ENCODE measurements around the gene PCBP4. TPM values are rescaled to one million over a fixed set of nuclear protein-coding genes. Genes with fewer than 3 reads are reported as not detected.

Gene PCBP4
- total RNA-seq, 4 donors from 2014 or later, result 39.7 to 261 (median 159) TPM

DNA sequence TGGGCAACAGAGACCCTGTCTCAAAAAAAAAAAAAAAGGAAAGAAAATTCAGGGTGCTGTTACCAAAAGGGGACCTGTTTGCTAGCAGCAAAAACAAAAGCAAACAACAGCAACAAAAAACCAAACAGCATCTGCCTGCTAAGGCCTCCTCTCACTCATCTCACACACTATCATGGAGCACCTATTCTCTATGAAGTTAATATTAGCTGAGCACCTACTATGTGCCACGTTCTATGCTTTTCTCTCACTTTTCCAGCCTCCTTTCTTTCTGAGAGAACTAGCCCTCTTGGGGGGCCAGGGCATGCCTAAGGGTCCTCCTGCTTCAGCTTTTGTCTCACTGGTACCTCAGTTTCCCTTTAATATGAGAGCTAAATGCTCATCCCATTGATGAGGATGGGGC, 12.5 kb downstream of the PCBP4 start:
- H3K27ac ChIP-seq, result no peak overlapping the region
- no peak overlapping the region for H3K4me3 ChIP-seq
- H3K9me3 ChIP-seq, result no peaks in the 10 kb centered on the region
- H3K27me3 ChIP-seq, result no peaks in the 10 kb centered on the region
- H3K36me3 ChIP-seq, result no peaks in the 10 kb centered on the region
- TF ChIP-seq POLR2A (IDR thresholded peaks at IDR 0.05), result no peak
- TF ChIP-seq, protein P1, sequence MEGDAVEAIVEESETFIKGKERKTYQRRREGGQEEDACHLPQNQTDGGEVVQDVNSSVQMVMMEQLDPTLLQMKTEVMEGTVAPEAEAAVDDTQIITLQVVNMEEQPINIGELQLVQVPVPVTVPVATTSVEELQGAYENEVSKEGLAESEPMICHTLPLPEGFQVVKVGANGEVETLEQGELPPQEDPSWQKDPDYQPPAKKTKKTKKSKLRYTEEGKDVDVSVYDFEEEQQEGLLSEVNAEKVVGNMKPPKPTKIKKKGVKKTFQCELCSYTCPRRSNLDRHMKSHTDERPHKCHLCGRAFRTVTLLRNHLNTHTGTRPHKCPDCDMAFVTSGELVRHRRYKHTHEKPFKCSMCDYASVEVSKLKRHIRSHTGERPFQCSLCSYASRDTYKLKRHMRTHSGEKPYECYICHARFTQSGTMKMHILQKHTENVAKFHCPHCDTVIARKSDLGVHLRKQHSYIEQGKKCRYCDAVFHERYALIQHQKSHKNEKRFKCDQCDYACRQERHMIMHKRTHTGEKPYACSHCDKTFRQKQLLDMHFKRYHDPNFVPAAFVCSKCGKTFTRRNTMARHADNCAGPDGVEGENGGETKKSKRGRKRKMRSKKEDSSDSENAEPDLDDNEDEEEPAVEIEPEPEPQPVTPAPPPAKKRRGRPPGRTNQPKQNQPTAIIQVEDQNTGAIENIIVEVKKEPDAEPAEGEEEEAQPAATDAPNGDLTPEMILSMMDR (IDR thresholded peaks at IDR 0.05), result no peak
- DNase-seq, result no peak
- H3K4me1 ChIP-seq, result no peaks in the 10 kb centered on the region
- intact Hi-C loops (cut with DNase I; ENCODE audit: low total_unique reads), result no loop called here

DNA sequence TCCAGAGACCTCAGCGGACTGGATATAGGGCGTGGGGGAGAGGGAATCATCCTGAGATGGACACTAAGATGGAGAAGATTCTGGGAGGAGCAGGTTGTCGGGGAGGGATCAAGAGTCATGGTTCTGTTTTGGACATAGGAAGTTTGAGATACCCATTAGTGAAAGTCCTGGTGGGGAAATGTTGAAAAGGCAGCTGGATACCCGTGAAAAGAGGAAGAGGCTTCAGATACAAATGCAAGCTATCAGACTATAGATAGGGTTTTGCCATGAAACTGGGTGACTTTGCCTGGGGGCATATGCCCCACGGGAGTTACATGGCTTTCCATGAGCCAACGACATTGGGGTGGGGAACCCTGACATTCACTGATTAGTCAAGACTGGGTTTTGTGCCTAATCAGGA, 13.1 kb downstream of the PCBP4 start:
- H3K4me3 ChIP-seq, result no peak overlapping the region

DNA sequence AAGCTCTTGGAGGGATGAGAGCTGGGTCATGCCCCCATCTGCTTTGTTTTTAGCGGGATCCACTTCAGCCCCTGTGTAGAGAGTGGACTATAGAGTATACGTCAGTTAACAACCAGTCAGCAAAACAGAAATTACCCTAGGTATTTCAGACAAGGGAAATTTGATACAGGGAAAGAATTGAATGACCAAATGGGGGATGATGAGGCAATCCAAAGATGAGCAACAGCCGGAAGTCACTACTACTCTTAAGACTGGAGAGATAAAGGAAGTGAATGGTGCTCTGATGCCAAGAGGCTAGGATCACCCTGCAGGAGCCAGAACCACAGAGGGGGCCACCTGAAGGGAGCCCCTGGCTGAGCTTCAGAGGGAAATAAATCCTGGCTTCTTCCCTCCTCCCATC, 13.8 kb downstream of the PCBP4 start:
- Histone ChIP-seq H3K4me1 (no peaks in the 10 kb centered on the region), H3K4me3 (no peak overlapping the region), H3K36me3 (no peaks in the 10 kb centered on the region), H3K9me3 (no peaks in the 10 kb centered on the region), H3K27ac (no peak overlapping the region), H3K27me3 (no peaks in the 10 kb centered on the region)
- intact Hi-C loops (cut with DNase I; ENCODE audit: low total_unique reads), result no loop called here
- TF ChIP-seq, protein P1 (IDR thresholded peaks at IDR 0.05), result no peak
- no peak for TF ChIP-seq POLR2A (IDR thresholded peaks at IDR 0.05)
- no peak for DNase-seq

More for the DNA sequence above, 13.1 kb downstream of the PCBP4 start:
- TF ChIP-seq, protein P1 (IDR thresholded peaks at IDR 0.05), result no peak
- no peak for TF ChIP-seq POLR2A (IDR thresholded peaks at IDR 0.05)
- intact Hi-C loops (cut with DNase I; ENCODE audit: low total_unique reads), result no loop called here
- Histone ChIP-seq H3K27me3 (no peaks in the 10 kb centered on the region), H3K36me3 (no peaks in the 10 kb centered on the region), H3K4me1 (no peaks in the 10 kb centered on the region), H3K9me3 (no peaks in the 10 kb centered on the region), H3K27ac (no peak overlapping the region)
- DNase-seq, result no peak

DNA sequence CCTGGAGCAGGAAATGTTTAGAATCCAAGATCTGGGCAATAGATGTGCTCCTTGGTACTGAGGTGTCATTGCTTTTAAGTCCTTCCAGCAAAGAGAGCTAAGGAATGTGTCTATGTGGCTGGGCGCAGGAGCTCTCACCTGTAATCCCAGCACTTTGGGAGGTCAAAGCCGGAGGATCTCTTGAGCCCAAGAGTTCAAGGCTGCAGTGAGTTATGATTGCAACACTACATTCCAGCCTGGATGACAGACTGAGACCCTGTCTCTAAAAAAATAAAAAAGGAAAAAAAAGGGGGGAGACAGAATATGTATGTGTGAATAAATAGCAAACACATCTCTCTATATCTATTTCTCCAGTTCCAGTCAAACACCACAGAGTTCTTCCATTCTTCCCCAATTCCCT, 16.4 kb downstream of the PCBP4 start:
- TF ChIP-seq, protein P1 (IDR thresholded peaks at IDR 0.05), result no peak
- no peak for TF ChIP-seq POLR2A (IDR thresholded peaks at IDR 0.05)
- no peaks in the 10 kb centered on the region for H3K36me3 ChIP-seq
- H3K27ac ChIP-seq, result no peak overlapping the region
- H3K27me3 ChIP-seq, result no peaks in the 10 kb centered on the region
- no peaks in the 10 kb centered on the region for H3K9me3 ChIP-seq
- no peak for DNase-seq
- H3K4me3 ChIP-seq, result no peak overlapping the region
- intact Hi-C loops (cut with DNase I; ENCODE audit: low total_unique reads), result no loop called here
- H3K4me1 ChIP-seq, result no peaks in the 10 kb centered on the region

DNA sequence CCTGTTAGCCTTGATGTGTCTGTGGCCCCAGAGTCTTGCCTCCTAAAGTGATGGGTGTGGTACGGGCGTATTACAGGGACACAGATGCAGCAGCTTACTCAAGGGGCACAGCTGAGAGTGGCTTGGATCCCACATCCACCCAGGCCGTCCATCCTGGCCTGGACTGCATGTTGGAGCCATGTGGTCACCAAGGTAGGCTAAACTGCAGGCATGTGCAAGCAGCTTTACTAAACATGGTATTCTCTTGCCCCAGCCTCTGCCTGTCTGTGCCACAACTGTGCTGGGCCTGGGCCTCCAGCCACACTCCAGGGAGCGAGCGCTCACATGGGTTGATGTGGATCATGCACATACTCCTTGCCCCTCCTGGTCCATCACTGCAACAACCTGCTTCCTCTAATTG, 18.1 kb downstream of the PCBP4 start:
- intact Hi-C loops (cut with DNase I; ENCODE audit: low total_unique reads), result no loop called here
- Histone ChIP-seq H3K27ac (no peak overlapping the region), H3K27me3 (no peaks in the 10 kb centered on the region), H3K4me1 (no peaks in the 10 kb centered on the region), H3K36me3 (no peaks in the 10 kb centered on the region), H3K9me3 (no peaks in the 10 kb centered on the region), H3K4me3 (no peak overlapping the region)
- no peak for DNase-seq
- TF ChIP-seq, protein P1 (IDR thresholded peaks at IDR 0.05), result no peak
- no peak for TF ChIP-seq POLR2A (IDR thresholded peaks at IDR 0.05)
